Kidney (tissue), 14 donors: Measurements from ENCODE around the gene AMZ1. TPM values are rescaled to one million over a fixed set of nuclear protein-coding genes. Genes with fewer than 3 reads are reported as not detected.

Experiments
- DNase-seq, 5 donors: peaks; one replicate each; pipeline ENCODE4 v3.0.0-alpha.2; 2013 to 2020
- FAIRE-seq: peaks from 2 replicates; lab custom pipeline; 2012; peaks lifted over from hg19 to GRCh38; lab: Jason Lieb, UNC
- H3K27ac ChIP-seq, 2 donors: one replicate each; pipeline ENCODE4 v1.7.0; 2013; ENCODE audit warnings: low read depth in 2 of 2, low read length in 2 of 2, inconsistent platforms in 1 of 2
- H3K27me3 ChIP-seq: one replicate; pipeline ENCODE4 v1.7.1; 2013; ENCODE audit warnings: low read length, inconsistent platforms; ENCODE audit not compliant: control insufficient read depth, insufficient read depth
- H3K36me3 ChIP-seq, 3 donors: one replicate each; pipeline versions ENCODE4 v1.7.0 to v1.7.1; 2013; ENCODE audit warnings: low read length in 3 of 3, control low read depth in 1 of 3, inconsistent platforms in 1 of 3; ENCODE audit not compliant: insufficient read depth in 3 of 3, control insufficient read depth in 2 of 3
- H3K4me1 ChIP-seq, 3 donors: one replicate each; pipeline versions ENCODE4 v1.7.0 to v1.7.1; 2013; ENCODE audit warnings: low read length in 3 of 3, inconsistent platforms in 1 of 3, low read depth in 1 of 3; ENCODE audit not compliant: control insufficient read depth in 2 of 3, insufficient read depth in 2 of 3
- H3K4me3 ChIP-seq, 3 donors: one replicate each; pipeline versions ENCODE4 v1.7.0 to v1.8.1; 2013; ENCODE audit warnings: low read length in 3 of 3, control low read depth in 1 of 3, inconsistent platforms in 1 of 3
- H3K9ac ChIP-seq, 3 donors: one replicate each; pipeline versions ENCODE4 v1.7.0 to v1.7.1; 2013; ENCODE audit warnings: low read length in 3 of 3, control low read depth in 1 of 3, inconsistent platforms in 1 of 3
- H3K9me3 ChIP-seq, 3 donors: one replicate each; pipeline versions ENCODE4 v1.7.0 to v1.7.1; 2013; ENCODE audit warnings: low read length in 3 of 3, control low read depth in 1 of 3, inconsistent platforms in 1 of 3; ENCODE audit not compliant: control insufficient read depth in 2 of 3, insufficient read depth in 1 of 3
- CTCF ChIP-seq: IDR thresholded peaks from 3 replicates; pipeline ENCODE4 v1.5.1; 2012; ENCODE audit warnings: mild to moderate bottlenecking, moderate library complexity, borderline replicate concordance; ENCODE audit not compliant: insufficient read depth; ENCODE audit errors: extremely low read depth
- intact Hi-C: fragments of 100-400 bp; cut with DNase I; formaldehyde crosslinking; loops from one replicate; pipeline ENCODE4 v1.11.1; 2022
- polyA plus RNA-seq: library from polyadenylated mRNA; stranded (reverse); fragments of 350-450 nt; fragmentation: Illumina TruSeq; extraction: RNeasy Lipid Tissue Mini Kit (QIAGEN cat#74804); gene quantifications from one replicate; pipeline ENCODE4 v1.2.3, GENCODE V29; 2014; ENCODE audit warnings: low read depth, low replicate concordance; ENCODE audit not compliant: insufficient read depth
- total RNA-seq: library from RNA; stranded (reverse); fragmentation: NEBNext Ultra II Directional; extraction: Animal tissue kit (Norgen Biotek cat#: 25700); gene quantifications from one replicate; pipeline ENCODE4 v1.2.1, GENCODE V29; 2021
- donor health status: control.
- donor health status: control.
- donor health status: control.
- donor health status: control.
- donor health status: control.
- donor health status: DM: yes; HTN: yes; CAD: no.
- donor health status: Normal renal cell carcinoma (clear cell type).

The AMZ1 gene
- total and polyA plus RNA-seq, 2 donors from 2014 or later = 0.16 TPM; not detected in 1

GRCh38 chr7:2651847-2652735 is 35.9 kb upstream of the AMZ1 start:
- Histone ChIP-seq H3K27me3 (no peaks in the 10 kb centered on the region), H3K36me3 (peaks cover 4 to 28% (median 9%) of the 10 kb centered on the region in 3 donors), H3K9ac (no peak overlapping the region), H3K4me3 (no peak overlapping the region), H3K4me1 (no peaks in the 10 kb centered on the region), H3K9me3 (no peaks in the 10 kb centered on the region), H3K27ac (no peak overlapping the region)
- TF ChIP-seq CTCF = no peak
- peak in 1 of 5 donors; percentile 74 for DNase-seq
- no peak for FAIRE-seq
- intact Hi-C loops = no loop called here

- FAIRE-seq = no peak
- Histone ChIP-seq H3K9me3 (no peaks in the 10 kb centered on the region), H3K36me3 (peaks cover 6 to 30% (median 13%) of the 10 kb centered on the region in 3 donors), H3K4me1 (no peaks in the 10 kb centered on the region), H3K27ac (no peak overlapping the region), H3K9ac (no peak overlapping the region), H3K27me3 (no peaks in the 10 kb centered on the region), H3K4me3 (no peak overlapping the region)
- DNase-seq = peak in 1 of 5 donors; percentile 58
- TF ChIP-seq CTCF = no peak
- intact Hi-C loops = no loop called here
Measured at GRCh38 chr7:2652736-2653060, 35.3 kb upstream of the AMZ1 start.

GRCh38 chr7:2654059-2654458 is 33.9 kb upstream of the AMZ1 start:
- peaks cover 6 to 28% (median 11%) of the 10 kb centered on the region in 3 donors for H3K36me3 ChIP-seq
- no peak for TF ChIP-seq CTCF
- H3K27ac ChIP-seq = no peak overlapping the region
- H3K4me3 ChIP-seq = no peak overlapping the region
- no peaks in the 10 kb centered on the region for H3K27me3 ChIP-seq
- no peaks in the 10 kb centered on the region for H3K4me1 ChIP-seq
- no peak overlapping the region for H3K9ac ChIP-seq
- FAIRE-seq (no peak), DNase-seq (no peak)
- intact Hi-C loops = no loop called here
- H3K9me3 ChIP-seq = no peaks in the 10 kb centered on the region
